ENCODE measurements around the gene ARFGEF2. TPM values are rescaled to one million over a fixed set of nuclear protein-coding genes. Genes with fewer than 3 reads are reported as not detected.
A peak's percentile ranks its signal among the peaks of the same experiment; 100 is the strongest.

The ARFGEF2 gene
- 10 to 100 TPM; 33.6 to 45.2 (median 39.3) TPM for total RNA-seq

- H3K4me3 ChIP-seq: peak within 1 kb of the TSS; percentile 74 to 96 (median 94)
- no peaks in the 10 kb centered on the region for H3K27me3 ChIP-seq
- intact Hi-C loops (cut with DNase I): no loop called here
- peak within 1 kb of the TSS; percentile 93 to 98 (median 94) for H3K27ac ChIP-seq (replicated peaks in 1 of 4)
- H3K4me1 ChIP-seq: peaks cover 27 to 45% (median 43%) of the 10 kb centered on the region in 4 donors
- H3K9me3 ChIP-seq: no peaks in the 10 kb centered on the region
- H3K36me3 ChIP-seq: no peaks in the 10 kb centered on the region
- WGBS: under 1% methylated on average over 49 of the region's 70 CpGs
- DNase-seq (ENCODE audit: extremely low spot score): peak; percentile 97
- TF ChIP-seq EP300 (IDR thresholded peaks at IDR 0.05) (no peak), POLR2AphosphoS5 (IDR thresholded peaks at IDR 0.05) (peak; percentile 96 to 98), POLR2A (IDR thresholded peaks at IDR 0.05; ENCODE audit: low read depth) (peak; percentile 80)
- TF ChIP-seq, protein P1, sequence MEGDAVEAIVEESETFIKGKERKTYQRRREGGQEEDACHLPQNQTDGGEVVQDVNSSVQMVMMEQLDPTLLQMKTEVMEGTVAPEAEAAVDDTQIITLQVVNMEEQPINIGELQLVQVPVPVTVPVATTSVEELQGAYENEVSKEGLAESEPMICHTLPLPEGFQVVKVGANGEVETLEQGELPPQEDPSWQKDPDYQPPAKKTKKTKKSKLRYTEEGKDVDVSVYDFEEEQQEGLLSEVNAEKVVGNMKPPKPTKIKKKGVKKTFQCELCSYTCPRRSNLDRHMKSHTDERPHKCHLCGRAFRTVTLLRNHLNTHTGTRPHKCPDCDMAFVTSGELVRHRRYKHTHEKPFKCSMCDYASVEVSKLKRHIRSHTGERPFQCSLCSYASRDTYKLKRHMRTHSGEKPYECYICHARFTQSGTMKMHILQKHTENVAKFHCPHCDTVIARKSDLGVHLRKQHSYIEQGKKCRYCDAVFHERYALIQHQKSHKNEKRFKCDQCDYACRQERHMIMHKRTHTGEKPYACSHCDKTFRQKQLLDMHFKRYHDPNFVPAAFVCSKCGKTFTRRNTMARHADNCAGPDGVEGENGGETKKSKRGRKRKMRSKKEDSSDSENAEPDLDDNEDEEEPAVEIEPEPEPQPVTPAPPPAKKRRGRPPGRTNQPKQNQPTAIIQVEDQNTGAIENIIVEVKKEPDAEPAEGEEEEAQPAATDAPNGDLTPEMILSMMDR (IDR thresholded peaks at IDR 0.05): peak in 1 of 3 experiments; percentile 21
These were observed at the start of gene ARFGEF2 for GRCh38 chr20:48921168-48921882. TSS of gene ARFGEF2 (plus strand) at chr20:48921711. CDS start at chr20:48921890, 179 bp downstream.

DNA sequence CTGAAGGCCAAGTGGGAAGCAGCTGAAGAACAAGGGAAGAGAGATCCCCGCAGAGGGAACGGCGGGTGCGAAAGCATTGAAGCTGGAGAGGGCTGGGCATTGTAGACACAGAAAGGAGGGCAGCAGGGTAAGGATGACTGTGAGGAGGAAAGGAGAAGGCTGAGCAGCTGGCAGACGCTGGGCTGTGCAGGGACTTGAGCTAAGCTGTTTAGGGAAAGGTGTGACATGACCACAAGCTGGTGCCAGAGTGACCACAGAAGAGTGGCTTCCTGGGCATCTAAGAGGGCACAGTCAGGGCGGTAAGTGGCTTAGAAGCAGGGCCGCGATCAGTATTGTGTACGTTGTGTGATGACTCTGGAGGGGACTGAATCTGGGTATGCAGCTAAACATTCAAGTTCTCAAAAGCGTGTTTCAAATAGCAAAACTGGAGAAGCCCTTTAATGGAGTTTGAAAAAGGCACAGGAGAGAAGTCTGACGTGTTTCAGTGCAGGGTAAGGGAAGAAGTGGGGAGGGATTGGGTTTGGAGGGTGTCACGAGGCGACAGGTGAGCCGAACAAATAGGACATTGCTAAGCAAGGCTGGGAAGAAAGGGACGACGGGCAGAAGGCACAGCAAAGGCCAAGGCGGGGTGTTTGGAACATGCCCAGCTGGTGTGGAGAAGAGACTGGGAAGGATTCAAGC, 46.1 kb upstream of the ARFGEF2 start:
- H3K9me3 ChIP-seq: no peaks in the 10 kb centered on the region
- H3K4me3 ChIP-seq: no peak overlapping the region
- no peak overlapping the region for H3K27ac ChIP-seq (replicated peaks in 1 of 4)
- TF ChIP-seq EP300 (IDR thresholded peaks at IDR 0.05) (no peak), POLR2AphosphoS5 (IDR thresholded peaks at IDR 0.05) (no peak), POLR2A (IDR thresholded peaks at IDR 0.05; ENCODE audit: low read depth) (no peak)
- TF ChIP-seq, protein P1 (IDR thresholded peaks at IDR 0.05): no peak
- H3K4me1 ChIP-seq: peaks cover 0 to 3% (median 0%) of the 10 kb centered on the region in 4 donors
- no peaks in the 10 kb centered on the region for H3K27me3 ChIP-seq
- intact Hi-C loops (cut with DNase I): no loop called here
- 82% methylated on average over 17 of the region's 17 CpGs for WGBS
- no peaks in the 10 kb centered on the region for H3K36me3 ChIP-seq
- DNase-seq (ENCODE audit: extremely low spot score): no peak

DNA sequence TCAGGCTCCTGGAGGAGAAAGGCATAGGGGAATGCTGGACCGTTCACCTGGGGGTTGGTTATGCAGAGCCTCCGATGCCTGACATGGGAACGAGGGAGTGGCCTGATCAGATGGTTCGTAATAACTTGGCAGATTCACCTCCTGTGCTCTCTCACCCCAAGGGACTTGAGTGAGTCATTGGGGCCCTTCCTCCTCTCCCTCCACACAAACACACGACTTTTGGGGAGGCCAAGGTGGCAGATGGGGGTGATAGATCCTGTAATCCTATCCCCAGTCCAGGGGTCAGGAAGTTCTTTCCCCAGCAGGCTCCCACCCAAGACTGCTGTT, 45.6 kb upstream of the ARFGEF2 start:
- no peak for DNase-seq (ENCODE audit: extremely low spot score)
- intact Hi-C loops (cut with DNase I): no loop called here

GRCh38 chr20:48877304-48877703, 44.2 kb upstream of the ARFGEF2 start:
- no peak overlapping the region for H3K4me3 ChIP-seq
- no peaks in the 10 kb centered on the region for H3K27me3 ChIP-seq
- H3K27ac ChIP-seq (replicated peaks in 1 of 4): no peak overlapping the region
- H3K9me3 ChIP-seq: no peaks in the 10 kb centered on the region
- intact Hi-C loops (cut with DNase I): no loop called here
- no peaks in the 10 kb centered on the region for H3K36me3 ChIP-seq
- TF ChIP-seq POLR2AphosphoS5 (IDR thresholded peaks at IDR 0.05): no peak
- TF ChIP-seq, protein P1 (IDR thresholded peaks at IDR 0.05): peak in 1 of 3 experiments; percentile 21
- peaks cover 0 to 3% (median 0%) of the 10 kb centered on the region in 4 donors for H3K4me1 ChIP-seq
- no peak for DNase-seq (ENCODE audit: extremely low spot score)
- 55% methylated on average over 2 of the region's 2 CpGs for WGBS

More for the DNA sequence above, 45.6 kb upstream of the ARFGEF2 start:
- H3K27ac ChIP-seq (replicated peaks in 1 of 4): no peak overlapping the region
- TF ChIP-seq POLR2A (IDR thresholded peaks at IDR 0.05; ENCODE audit: low read depth): no peak
- TF ChIP-seq EP300 (IDR thresholded peaks at IDR 0.05): no peak
- TF ChIP-seq, protein P1 (IDR thresholded peaks at IDR 0.05): no peak
- TF ChIP-seq POLR2AphosphoS5 (IDR thresholded peaks at IDR 0.05): no peak
- 57% methylated on average over 4 of the region's 5 CpGs for WGBS
- no peak overlapping the region for H3K4me3 ChIP-seq
- H3K4me1 ChIP-seq: peaks cover 0 to 3% (median 0%) of the 10 kb centered on the region in 4 donors
- H3K27me3 ChIP-seq: no peaks in the 10 kb centered on the region
- H3K36me3 ChIP-seq: no peaks in the 10 kb centered on the region
- H3K9me3 ChIP-seq: no peaks in the 10 kb centered on the region

All from esophagus muscularis mucosa (tissue), 4 donors.